Gastroesophageal sphincter (tissue), 4 donors: ENCODE measurements around the gene CA9. TPM values are rescaled to one million over a fixed set of nuclear protein-coding genes. Genes with fewer than 3 reads are reported as not detected.

Experiments used
- ATAC-seq: fragments of 150-250 bp; one replicate; pipeline ENCODE4 v1.9.1; 2016; ENCODE audit warnings: mild to moderate bottlenecking, moderate library complexity
- H3K27ac ChIP-seq, 4 donors: fragments of 200-600 bp; sonication (generic) in 3 of 4; 1 replicate in 3 of 4; 2 replicates in 1 of 4; pipeline ENCODE4 v1.5.1; 2016 to 2019
- H3K27me3 ChIP-seq: fragments of 200-600 bp; sonication (generic); one replicate; pipeline ENCODE4 v1.5.1; 2019
- H3K36me3 ChIP-seq, 2 donors: fragments of 200-600 bp; sonication (generic); one replicate each; pipeline ENCODE4 v1.5.1; 2019; ENCODE audit warnings: control low read depth in 1 of 2
- H3K4me1 ChIP-seq, 3 donors: fragments of 200-600 bp; sonication (generic); 1 replicate in 2 of 3; 2 replicates in 1 of 3; pipeline ENCODE4 v1.5.1; 2016 to 2019; ENCODE audit warnings: control low read depth in 2 of 3
- H3K4me3 ChIP-seq, 2 donors: fragments of 200-600 bp; sonication (generic); one replicate each; pipeline ENCODE4 v1.5.1; 2019; ENCODE audit warnings: mild to moderate bottlenecking in 1 of 2, moderate library complexity in 1 of 2
- H3K9me3 ChIP-seq, 3 donors: fragments of 200-600 bp; sonication (generic); one replicate each; pipeline ENCODE4 v1.5.1; 2017 to 2019; ENCODE audit warnings: control low read depth in 2 of 3
- EP300 ChIP-seq: sonication (generic); formaldehyde crosslinking; IDR thresholded peaks from one replicate; pipeline ENCODE4 v1.6.1; 2017; ENCODE audit warnings: antibody characterized with exemption, mild to moderate bottlenecking
- POLR2A ChIP-seq, 2 donors: fragments of 450-650 bp; IDR thresholded peaks; one replicate each; pipeline ENCODE4 v1.6.1; 2017; ENCODE audit warnings: antibody characterized with exemption in 2 of 2, mild to moderate bottlenecking in 2 of 2, moderate library complexity in 1 of 2
- POLR2AphosphoS5 ChIP-seq: sonication (generic); formaldehyde crosslinking; IDR thresholded peaks from one replicate; pipeline ENCODE4 v1.6.1; 2017; ENCODE audit warnings: antibody characterized with exemption
- WGBS, 2 donors: methylation state at CpG; one replicate each; pipeline ENCODE4 v1.1.5; 2018; ENCODE audit warnings: low coverage in 1 of 2; 5-methylcytosine and 5-hydroxymethylcytosine counted together
- total RNA-seq, 4 donors: library from RNA; depleted of rRNA; stranded (reverse); fragments of >200 nt; gene quantifications; one replicate each; pipeline ENCODE4 v1.1.0, GENCODE V29; 2016
- TF ChIP-seq, protein P1 (sequence below), 4 experiments: fragments of 200-600 bp in 2 of 4; fragments of 450-650 bp in 2 of 4; sonication (generic) in 1 of 4; IDR thresholded peaks; one replicate each; pipeline ENCODE4 v1.5.1; 2017 to 2019; ENCODE audit warnings: antibody characterized with exemption in 4 of 4, mild to moderate bottlenecking in 2 of 4, moderate library complexity in 2 of 4

The CA9 gene
- 1 to 10 TPM in 1 of 4 donors, not detected in 3; 3.9 TPM for total RNA-seq

GRCh38 chr9:35673132-35674024, at the start of gene CA9:
Gene CA9, plus strand, starts transcription at chr9:35673928. Its CDS starts 32 bp downstream, at chr9:35673960.
- Histone ChIP-seq H3K27ac (peak within 1 kb of the TSS in 3 of 4 donors; percentile 56 to 68 (median 64)), H3K9me3 (no peaks in the 10 kb centered on the region), H3K4me1 (peaks cover 0 to 42% (median 14%) of the 10 kb centered on the region in 3 donors), H3K36me3 (no peaks in the 10 kb centered on the region), H3K4me3 (no peak within 1 kb of the TSS), H3K27me3 (no peaks in the 10 kb centered on the region)
- 45 to 52% methylated on average over 4 to 6 of the region's 10 CpGs for WGBS, 2 donors
- TF ChIP-seq, protein P1, sequence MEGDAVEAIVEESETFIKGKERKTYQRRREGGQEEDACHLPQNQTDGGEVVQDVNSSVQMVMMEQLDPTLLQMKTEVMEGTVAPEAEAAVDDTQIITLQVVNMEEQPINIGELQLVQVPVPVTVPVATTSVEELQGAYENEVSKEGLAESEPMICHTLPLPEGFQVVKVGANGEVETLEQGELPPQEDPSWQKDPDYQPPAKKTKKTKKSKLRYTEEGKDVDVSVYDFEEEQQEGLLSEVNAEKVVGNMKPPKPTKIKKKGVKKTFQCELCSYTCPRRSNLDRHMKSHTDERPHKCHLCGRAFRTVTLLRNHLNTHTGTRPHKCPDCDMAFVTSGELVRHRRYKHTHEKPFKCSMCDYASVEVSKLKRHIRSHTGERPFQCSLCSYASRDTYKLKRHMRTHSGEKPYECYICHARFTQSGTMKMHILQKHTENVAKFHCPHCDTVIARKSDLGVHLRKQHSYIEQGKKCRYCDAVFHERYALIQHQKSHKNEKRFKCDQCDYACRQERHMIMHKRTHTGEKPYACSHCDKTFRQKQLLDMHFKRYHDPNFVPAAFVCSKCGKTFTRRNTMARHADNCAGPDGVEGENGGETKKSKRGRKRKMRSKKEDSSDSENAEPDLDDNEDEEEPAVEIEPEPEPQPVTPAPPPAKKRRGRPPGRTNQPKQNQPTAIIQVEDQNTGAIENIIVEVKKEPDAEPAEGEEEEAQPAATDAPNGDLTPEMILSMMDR (IDR thresholded peaks at IDR 0.05), result no peak
- no peak for TF ChIP-seq POLR2AphosphoS5
- no peak for TF ChIP-seq POLR2A (IDR thresholded peaks at IDR 0.05)
- no peak for TF ChIP-seq EP300
- no peak for ATAC-seq

DNA sequence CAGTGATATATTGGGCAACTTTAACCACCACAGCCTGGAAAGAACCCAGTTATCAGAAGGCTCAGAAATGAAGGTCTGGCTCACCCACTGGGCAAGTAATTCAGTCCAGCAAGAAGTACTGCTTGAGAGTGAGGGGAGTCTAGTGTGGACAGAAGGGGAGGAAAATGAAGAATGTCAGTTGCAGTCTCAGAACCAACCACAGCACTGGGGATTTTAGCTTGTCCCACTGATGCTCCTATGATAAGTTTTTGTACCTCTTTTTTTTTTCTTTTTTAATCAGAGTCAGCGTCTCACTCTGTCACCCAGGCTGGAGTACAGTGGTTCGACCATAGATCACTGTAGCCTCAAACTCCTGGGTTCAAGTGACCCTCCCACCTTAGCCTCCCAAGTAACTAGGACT, 46.2 kb upstream of the CA9 start:
- ATAC-seq, result no peak
- Histone ChIP-seq H3K36me3 (no peaks in the 10 kb centered on the region), H3K27ac (no peak overlapping the region), H3K4me3 (no peak overlapping the region), H3K27me3 (no peaks in the 10 kb centered on the region), H3K9me3 (no peaks in the 10 kb centered on the region), H3K4me1 (no peaks in the 10 kb centered on the region)
- WGBS, 2 donors, result 80 to 83% methylated on average over 1 to 2 of the region's 2 CpGs
- no peak for TF ChIP-seq POLR2AphosphoS5
- TF ChIP-seq POLR2A (IDR thresholded peaks at IDR 0.05), result no peak
- TF ChIP-seq EP300, result no peak
- TF ChIP-seq, protein P1 (IDR thresholded peaks at IDR 0.05), result no peak

DNA sequence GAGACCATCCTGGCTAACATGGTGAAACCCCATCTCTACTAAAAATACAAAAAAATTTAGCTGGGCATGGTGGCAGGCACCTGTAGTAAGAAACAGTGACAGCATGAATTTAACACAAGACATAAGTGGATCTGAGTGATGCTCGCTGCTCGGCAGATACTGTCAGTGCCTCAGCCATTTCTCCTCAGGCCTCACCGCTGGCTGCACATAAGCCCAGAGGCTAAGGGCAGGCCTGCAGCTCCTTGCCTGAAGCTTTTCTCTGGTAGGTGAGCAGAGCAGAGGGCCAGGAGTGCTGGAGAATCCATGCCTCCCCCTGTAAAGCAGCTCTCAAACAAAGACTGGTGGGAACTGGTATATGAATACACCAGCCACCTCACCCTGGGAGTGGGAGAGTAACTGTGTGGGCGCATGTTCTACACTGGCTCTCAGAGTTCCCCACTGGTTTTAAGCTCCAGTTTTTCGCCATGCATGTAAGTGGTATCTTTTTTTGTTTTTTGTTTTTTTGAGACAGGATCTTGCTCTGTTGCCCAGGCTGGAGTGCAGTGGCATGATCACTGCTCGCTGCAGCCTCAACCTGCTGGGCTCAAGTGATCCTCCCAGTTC, 45.2 kb upstream of the CA9 start:
- no peak for ATAC-seq
- no peaks in the 10 kb centered on the region for H3K9me3 ChIP-seq
- no peaks in the 10 kb centered on the region for H3K36me3 ChIP-seq
- no peak overlapping the region for H3K4me3 ChIP-seq
- H3K4me1 ChIP-seq, result no peaks in the 10 kb centered on the region
- H3K27ac ChIP-seq, result no peak overlapping the region
- H3K27me3 ChIP-seq, result no peaks in the 10 kb centered on the region
- TF ChIP-seq, protein P1 (IDR thresholded peaks at IDR 0.05), result no peak
- TF ChIP-seq POLR2A (IDR thresholded peaks at IDR 0.05) (no peak), POLR2AphosphoS5 (no peak), EP300 (no peak)
- 88 to 95% methylated on average over 3 to 4 of the region's 6 CpGs for WGBS, 2 donors

GRCh38 chr9:35629597-35629996, 44.1 kb upstream of the CA9 start:
- no peak overlapping the region for H3K27ac ChIP-seq
- no peaks in the 10 kb centered on the region for H3K36me3 ChIP-seq
- H3K4me1 ChIP-seq, result no peaks in the 10 kb centered on the region
- H3K9me3 ChIP-seq, result no peaks in the 10 kb centered on the region
- no peaks in the 10 kb centered on the region for H3K27me3 ChIP-seq
- WGBS, 2 donors, result 80 to 83% methylated on average over 1 of the region's 5 CpGs
- ATAC-seq, result no peak
- no peak overlapping the region for H3K4me3 ChIP-seq
- TF ChIP-seq EP300 (no peak), POLR2AphosphoS5 (no peak), POLR2A (IDR thresholded peaks at IDR 0.05) (no peak)
- TF ChIP-seq, protein P1 (IDR thresholded peaks at IDR 0.05), result no peak
